Erythroblast (primary cell): ENCODE measurements around the gene CHST2.

Source experiments
- GATA1 ChIP-seq: IDR thresholded peaks from 2 replicates; pipeline ENCODE4 v1.6.1; 2011; ENCODE audit warnings: low read depth, mild to moderate bottlenecking, control low read depth, low read length, moderate library complexity
- POLR2A ChIP-seq: IDR thresholded peaks from 2 replicates; pipeline ENCODE4 v1.6.1; 2011; ENCODE audit warnings: mild to moderate bottlenecking, low read length

DNA sequence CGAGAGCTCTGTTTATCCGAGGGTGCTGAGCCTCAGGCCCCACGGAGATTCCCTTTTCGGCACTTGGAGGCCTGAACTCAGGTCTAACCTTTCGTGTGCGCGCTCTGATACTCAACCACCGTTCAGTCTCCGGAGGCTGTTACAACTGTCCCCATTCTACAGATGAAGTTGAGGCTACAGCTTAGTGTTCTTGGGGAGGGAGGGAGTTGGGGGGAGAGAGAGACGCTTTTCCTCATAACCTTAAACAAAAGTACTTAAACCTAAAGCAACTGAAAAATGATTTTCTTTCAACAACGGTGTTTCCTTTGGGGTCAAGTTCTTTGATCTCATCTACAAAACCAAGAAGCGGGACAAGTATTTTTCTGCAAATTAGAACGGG is 952 bp upstream of the CHST2 start:
- TF ChIP-seq POLR2A (peak; percentile 8), GATA1 (no peak)
